Liver (tissue), 3 donors: ENCODE results near the gene MEGF11.

Experiments
- EGR1 ChIP-seq, 2 donors: IDR thresholded peaks; 2 replicates each; pipeline ENCODE4 v1.6.1; 2016 to 2018; ENCODE audit warnings: antibody characterized with exemption in 2 of 2, low read depth in 2 of 2
- JUND ChIP-seq, 2 donors: IDR thresholded peaks; 2 replicates each; pipeline ENCODE4 v1.6.1; 2016; ENCODE audit warnings: antibody characterized with exemption in 2 of 2
- NR2F2 ChIP-seq: IDR thresholded peaks from 2 replicates; pipeline ENCODE4 v1.6.1; 2016; ENCODE audit warnings: antibody characterized with exemption
- RXRA ChIP-seq, 2 donors: IDR thresholded peaks; 2 replicates each; pipeline ENCODE4 v1.6.1; 2017 to 2018; ENCODE audit warnings: antibody characterized with exemption in 2 of 2, mild to moderate bottlenecking in 1 of 2
- TF ChIP-seq, protein P1 (sequence below): fragments of 150-350 bp; IDR thresholded peaks from 2 replicates; pipeline ENCODE4 v1.5.1; 2017; ENCODE audit warnings: improper control_type of control experiment, low read depth, low read length; ENCODE audit not compliant: missing input control
- TF ChIP-seq, protein P2 (sequence below): IDR thresholded peaks from 2 replicates; pipeline ENCODE4 v1.6.1; 2016; ENCODE audit warnings: antibody characterized with exemption, mild to moderate bottlenecking
- TF ChIP-seq, protein P3 (sequence below): IDR thresholded peaks from 2 replicates; pipeline ENCODE4 v1.6.1; 2016; ENCODE audit warnings: antibody characterized with exemption
- TF ChIP-seq, protein P4 (sequence below): IDR thresholded peaks from 2 replicates; pipeline ENCODE4 v1.6.1; 2016; ENCODE audit warnings: antibody characterized with exemption
- donor health status: healthy.
- donor health status: healthy.

DNA sequence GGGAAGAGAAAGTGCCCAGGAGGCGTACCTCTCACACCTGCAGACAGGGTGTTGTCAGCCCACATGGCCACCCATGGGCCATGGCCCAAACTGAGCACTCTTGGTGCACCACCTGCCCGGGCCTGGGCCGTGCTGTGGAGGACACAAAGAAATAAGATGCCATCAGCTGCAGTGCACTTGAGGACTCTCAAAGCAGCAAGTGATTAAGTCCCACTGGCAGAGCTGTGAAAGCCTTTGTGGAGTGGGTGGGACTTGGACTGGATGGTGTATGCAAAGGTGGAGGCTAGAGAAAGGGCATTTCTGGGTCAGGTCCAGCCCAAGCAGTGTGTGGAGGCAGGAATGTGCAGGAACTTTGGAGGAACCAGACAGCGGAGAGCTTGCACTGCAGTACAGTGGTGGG, 122.3 kb downstream of the MEGF11 start:
- TF ChIP-seq, protein P1, sequence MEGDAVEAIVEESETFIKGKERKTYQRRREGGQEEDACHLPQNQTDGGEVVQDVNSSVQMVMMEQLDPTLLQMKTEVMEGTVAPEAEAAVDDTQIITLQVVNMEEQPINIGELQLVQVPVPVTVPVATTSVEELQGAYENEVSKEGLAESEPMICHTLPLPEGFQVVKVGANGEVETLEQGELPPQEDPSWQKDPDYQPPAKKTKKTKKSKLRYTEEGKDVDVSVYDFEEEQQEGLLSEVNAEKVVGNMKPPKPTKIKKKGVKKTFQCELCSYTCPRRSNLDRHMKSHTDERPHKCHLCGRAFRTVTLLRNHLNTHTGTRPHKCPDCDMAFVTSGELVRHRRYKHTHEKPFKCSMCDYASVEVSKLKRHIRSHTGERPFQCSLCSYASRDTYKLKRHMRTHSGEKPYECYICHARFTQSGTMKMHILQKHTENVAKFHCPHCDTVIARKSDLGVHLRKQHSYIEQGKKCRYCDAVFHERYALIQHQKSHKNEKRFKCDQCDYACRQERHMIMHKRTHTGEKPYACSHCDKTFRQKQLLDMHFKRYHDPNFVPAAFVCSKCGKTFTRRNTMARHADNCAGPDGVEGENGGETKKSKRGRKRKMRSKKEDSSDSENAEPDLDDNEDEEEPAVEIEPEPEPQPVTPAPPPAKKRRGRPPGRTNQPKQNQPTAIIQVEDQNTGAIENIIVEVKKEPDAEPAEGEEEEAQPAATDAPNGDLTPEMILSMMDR: no peak
- no peak for TF ChIP-seq JUND (IDR thresholded peaks at IDR 0.05)
- TF ChIP-seq, protein P2, sequence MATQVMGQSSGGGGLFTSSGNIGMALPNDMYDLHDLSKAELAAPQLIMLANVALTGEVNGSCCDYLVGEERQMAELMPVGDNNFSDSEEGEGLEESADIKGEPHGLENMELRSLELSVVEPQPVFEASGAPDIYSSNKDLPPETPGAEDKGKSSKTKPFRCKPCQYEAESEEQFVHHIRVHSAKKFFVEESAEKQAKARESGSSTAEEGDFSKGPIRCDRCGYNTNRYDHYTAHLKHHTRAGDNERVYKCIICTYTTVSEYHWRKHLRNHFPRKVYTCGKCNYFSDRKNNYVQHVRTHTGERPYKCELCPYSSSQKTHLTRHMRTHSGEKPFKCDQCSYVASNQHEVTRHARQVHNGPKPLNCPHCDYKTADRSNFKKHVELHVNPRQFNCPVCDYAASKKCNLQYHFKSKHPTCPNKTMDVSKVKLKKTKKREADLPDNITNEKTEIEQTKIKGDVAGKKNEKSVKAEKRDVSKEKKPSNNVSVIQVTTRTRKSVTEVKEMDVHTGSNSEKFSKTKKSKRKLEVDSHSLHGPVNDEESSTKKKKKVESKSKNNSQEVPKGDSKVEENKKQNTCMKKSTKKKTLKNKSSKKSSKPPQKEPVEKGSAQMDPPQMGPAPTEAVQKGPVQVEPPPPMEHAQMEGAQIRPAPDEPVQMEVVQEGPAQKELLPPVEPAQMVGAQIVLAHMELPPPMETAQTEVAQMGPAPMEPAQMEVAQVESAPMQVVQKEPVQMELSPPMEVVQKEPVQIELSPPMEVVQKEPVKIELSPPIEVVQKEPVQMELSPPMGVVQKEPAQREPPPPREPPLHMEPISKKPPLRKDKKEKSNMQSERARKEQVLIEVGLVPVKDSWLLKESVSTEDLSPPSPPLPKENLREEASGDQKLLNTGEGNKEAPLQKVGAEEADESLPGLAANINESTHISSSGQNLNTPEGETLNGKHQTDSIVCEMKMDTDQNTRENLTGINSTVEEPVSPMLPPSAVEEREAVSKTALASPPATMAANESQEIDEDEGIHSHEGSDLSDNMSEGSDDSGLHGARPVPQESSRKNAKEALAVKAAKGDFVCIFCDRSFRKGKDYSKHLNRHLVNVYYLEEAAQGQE: no peak
- TF ChIP-seq EGR1 (IDR thresholded peaks at IDR 0.05; ENCODE audit: low read depth in 2 of 2): no peak
- TF ChIP-seq, protein P3, sequence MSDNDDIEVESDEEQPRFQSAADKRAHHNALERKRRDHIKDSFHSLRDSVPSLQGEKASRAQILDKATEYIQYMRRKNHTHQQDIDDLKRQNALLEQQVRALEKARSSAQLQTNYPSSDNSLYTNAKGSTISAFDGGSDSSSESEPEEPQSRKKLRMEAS: no peak
- no peak for TF ChIP-seq RXRA (IDR thresholded peaks at IDR 0.05)
- no peak for TF ChIP-seq NR2F2
- TF ChIP-seq, protein P4, sequence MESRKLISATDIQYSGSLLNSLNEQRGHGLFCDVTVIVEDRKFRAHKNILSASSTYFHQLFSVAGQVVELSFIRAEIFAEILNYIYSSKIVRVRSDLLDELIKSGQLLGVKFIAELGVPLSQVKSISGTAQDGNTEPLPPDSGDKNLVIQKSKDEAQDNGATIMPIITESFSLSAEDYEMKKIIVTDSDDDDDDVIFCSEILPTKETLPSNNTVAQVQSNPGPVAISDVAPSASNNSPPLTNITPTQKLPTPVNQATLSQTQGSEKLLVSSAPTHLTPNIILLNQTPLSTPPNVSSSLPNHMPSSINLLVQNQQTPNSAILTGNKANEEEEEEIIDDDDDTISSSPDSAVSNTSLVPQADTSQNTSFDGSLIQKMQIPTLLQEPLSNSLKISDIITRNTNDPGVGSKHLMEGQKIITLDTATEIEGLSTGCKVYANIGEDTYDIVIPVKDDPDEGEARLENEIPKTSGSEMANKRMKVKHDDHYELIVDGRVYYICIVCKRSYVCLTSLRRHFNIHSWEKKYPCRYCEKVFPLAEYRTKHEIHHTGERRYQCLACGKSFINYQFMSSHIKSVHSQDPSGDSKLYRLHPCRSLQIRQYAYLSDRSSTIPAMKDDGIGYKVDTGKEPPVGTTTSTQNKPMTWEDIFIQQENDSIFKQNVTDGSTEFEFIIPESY: no peak
